HG02884 (cell line): ENCODE results near the gene WSCD2.

Experiments used
- ATAC-seq: cut with Tn5 transposase; IDR thresholded peaks from one replicate; pipeline ENCODE4 v1.9.1; 2021; ENCODE audit warnings: mild to moderate bottlenecking, moderate library complexity; ENCODE audit not compliant: unreplicated experiment

The WSCD2 gene

GRCh38 chr12:108106599-108106998 lies 22.5 kb upstream of the WSCD2 start:
- ATAC-seq = no peak

- ATAC-seq = no peak
These were observed 21.8 kb upstream of the WSCD2 start for GRCh38 chr12:108107293-108107692.

GRCh38 chr12:108109504-108109903 lies 19.6 kb upstream of the WSCD2 start:
- no peak for ATAC-seq

GRCh38 chr12:108109954-108110353 lies 19.1 kb upstream of the WSCD2 start:
- ATAC-seq = no peak

GRCh38 chr12:108110844-108111243 lies 18.2 kb upstream of the WSCD2 start:
- no peak for ATAC-seq

GRCh38 chr12:108112832-108113556 lies 16.1 kb upstream of the WSCD2 start:
- no peak for ATAC-seq

- no peak for ATAC-seq
These were observed 13.7 kb upstream of the WSCD2 start for GRCh38 chr12:108115123-108116121.

- ATAC-seq = no peak
These were observed 12.8 kb upstream of the WSCD2 start for GRCh38 chr12:108116254-108116653.

GRCh38 chr12:108116699-108117098 lies 12.4 kb upstream of the WSCD2 start:
- no peak for ATAC-seq

- no peak for ATAC-seq
These were observed 11.8 kb upstream of the WSCD2 start for GRCh38 chr12:108117163-108117849.

- no peak for ATAC-seq
These were observed 11.2 kb upstream of the WSCD2 start for GRCh38 chr12:108117902-108118301.

GRCh38 chr12:108119126-108119973 lies 9.7 kb upstream of the WSCD2 start:
- no peak for ATAC-seq

GRCh38 chr12:108119974-108120862 lies 8.9 kb upstream of the WSCD2 start:
- no peak for ATAC-seq

- ATAC-seq = no peak
These were observed 8.3 kb upstream of the WSCD2 start for GRCh38 chr12:108120863-108121165.

GRCh38 chr12:108121320-108121719 lies 7.8 kb upstream of the WSCD2 start:
- ATAC-seq = no peak

GRCh38 chr12:108121728-108122471 lies 7.2 kb upstream of the WSCD2 start:
- ATAC-seq = no peak

- ATAC-seq = no peak
These were observed 6.4 kb upstream of the WSCD2 start for GRCh38 chr12:108122644-108123043.

- no peak for ATAC-seq
These were observed 5.7 kb upstream of the WSCD2 start for GRCh38 chr12:108123402-108123801.

- no peak for ATAC-seq
These were observed 4.0 kb upstream of the WSCD2 start for GRCh38 chr12:108125073-108125472.
